GM12892 (cell line): ENCODE results near the gene LHFPL6.

Experiments used
- POLR2A ChIP-seq: IDR thresholded peaks from 2 replicates; pipeline ENCODE4 v1.6.1; 2011; ENCODE audit warnings: low read depth, low read length, control low read depth
- TAF1 ChIP-seq: IDR thresholded peaks from 2 replicates; pipeline ENCODE4 v1.6.1; 2011; ENCODE audit warnings: low read depth, mild to moderate bottlenecking, control low read depth, low read length, borderline replicate concordance

DNA sequence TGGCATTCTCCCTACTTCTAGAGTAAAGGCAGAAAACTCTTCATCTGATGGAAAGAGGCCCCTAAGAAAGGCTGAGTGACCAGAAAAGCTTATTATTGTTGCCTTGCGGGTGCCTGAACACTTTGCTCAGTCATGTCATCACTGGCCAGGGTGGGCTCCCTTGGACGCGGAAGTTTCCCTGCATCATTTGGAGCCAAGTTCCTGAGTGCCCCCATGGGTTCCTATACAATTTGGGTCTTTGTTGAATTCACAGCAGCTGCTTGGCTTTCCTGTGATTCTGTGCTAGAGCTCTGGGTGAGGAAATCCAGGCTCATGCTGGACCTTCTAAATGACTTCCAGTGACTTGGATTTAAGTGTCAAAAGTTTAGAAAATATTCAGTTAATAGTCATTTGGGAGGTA lies 232.9 kb downstream of the LHFPL6 start:
- TF ChIP-seq POLR2A: no peak
- no peak for TF ChIP-seq TAF1
